ENCODE data around the gene C5AR1. TPM values are rescaled to one million over a fixed set of nuclear protein-coding genes. Genes with fewer than 3 reads are reported as not detected.

Gene C5AR1
- total RNA-seq, 1 experiment from 2014 or later = 6.2 TPM

DNA sequence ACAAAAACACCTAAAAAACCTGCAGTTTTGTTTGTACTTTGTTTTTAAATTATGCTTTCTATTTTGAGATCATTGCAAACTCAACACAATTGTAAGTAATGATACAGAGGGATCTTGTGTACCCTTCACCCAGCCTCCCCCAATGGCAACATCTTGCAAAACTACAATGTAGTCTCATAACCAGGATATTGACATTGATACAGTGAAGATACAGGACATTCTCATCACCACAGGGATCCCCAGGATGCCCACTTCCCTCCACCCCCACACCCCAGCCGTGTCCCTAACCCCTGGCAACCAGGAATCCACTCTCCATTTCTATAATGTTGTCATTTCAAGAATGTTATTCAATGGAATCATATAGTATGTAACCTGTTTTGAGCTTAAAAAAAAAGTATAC lies 12.0 kb downstream of the C5AR1 start:
- no peaks in the 10 kb centered on the region for H3K9me3 Mint-ChIP-seq (ENCODE audit: low read depth, unreplicated experiment)
- no peak for DNase-seq
- no peaks in the 10 kb centered on the region for H3K36me3 Mint-ChIP-seq (ENCODE audit: insufficient read depth, unreplicated experiment)
- no peak overlapping the region for H3K4me3 Mint-ChIP-seq (ENCODE audit: low read depth, unreplicated experiment)
- no TSS peak for BruUV-seq (replicated peaks)
- intact Hi-C loops (cut with micrococcal nuclease; ENCODE audit: unreplicated experiment) = no loop called here
- TF ChIP-seq, protein P1, sequence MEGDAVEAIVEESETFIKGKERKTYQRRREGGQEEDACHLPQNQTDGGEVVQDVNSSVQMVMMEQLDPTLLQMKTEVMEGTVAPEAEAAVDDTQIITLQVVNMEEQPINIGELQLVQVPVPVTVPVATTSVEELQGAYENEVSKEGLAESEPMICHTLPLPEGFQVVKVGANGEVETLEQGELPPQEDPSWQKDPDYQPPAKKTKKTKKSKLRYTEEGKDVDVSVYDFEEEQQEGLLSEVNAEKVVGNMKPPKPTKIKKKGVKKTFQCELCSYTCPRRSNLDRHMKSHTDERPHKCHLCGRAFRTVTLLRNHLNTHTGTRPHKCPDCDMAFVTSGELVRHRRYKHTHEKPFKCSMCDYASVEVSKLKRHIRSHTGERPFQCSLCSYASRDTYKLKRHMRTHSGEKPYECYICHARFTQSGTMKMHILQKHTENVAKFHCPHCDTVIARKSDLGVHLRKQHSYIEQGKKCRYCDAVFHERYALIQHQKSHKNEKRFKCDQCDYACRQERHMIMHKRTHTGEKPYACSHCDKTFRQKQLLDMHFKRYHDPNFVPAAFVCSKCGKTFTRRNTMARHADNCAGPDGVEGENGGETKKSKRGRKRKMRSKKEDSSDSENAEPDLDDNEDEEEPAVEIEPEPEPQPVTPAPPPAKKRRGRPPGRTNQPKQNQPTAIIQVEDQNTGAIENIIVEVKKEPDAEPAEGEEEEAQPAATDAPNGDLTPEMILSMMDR (IDR thresholded peaks at IDR 0.05; ENCODE audit: unreplicated experiment) = no peak
- H3K27ac Mint-ChIP-seq (ENCODE audit: unreplicated experiment) = no peak overlapping the region
- peaks cover 65% of the 10 kb centered on the region for H3K27me3 Mint-ChIP-seq (ENCODE audit: unreplicated experiment)
- CTCF ChIA-PET = no interaction called here
- peaks cover under 1% of the 10 kb centered on the region for H3K4me1 Mint-ChIP-seq (ENCODE audit: low read depth, unreplicated experiment)

DNA sequence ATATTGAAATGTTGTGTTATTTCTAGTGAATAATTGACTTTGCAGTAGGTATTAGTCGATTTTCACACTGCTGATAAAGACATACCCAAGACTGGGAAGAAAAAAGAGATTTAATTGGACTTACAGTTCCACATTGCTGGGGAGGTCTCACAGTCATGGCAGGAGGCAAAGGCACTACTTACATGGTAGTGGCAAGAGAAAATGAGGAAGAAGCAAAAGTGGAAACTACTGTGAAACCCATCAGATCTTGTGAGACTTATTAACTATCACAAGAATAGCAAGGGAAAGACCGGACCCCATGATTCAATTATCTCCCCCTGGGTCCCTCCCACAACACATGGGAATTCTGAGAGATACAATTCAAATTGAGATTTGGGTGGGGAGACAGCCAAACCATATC lies 12.4 kb downstream of the C5AR1 start:
- intact Hi-C loops (cut with micrococcal nuclease; ENCODE audit: unreplicated experiment) = no loop called here
- no peak for DNase-seq
- Mint-ChIP-seq H3K27me3 (ENCODE audit: unreplicated experiment) (peaks cover 65% of the 10 kb centered on the region), H3K4me1 (ENCODE audit: low read depth, unreplicated experiment) (no peaks in the 10 kb centered on the region), H3K9me3 (ENCODE audit: low read depth, unreplicated experiment) (no peaks in the 10 kb centered on the region), H3K36me3 (ENCODE audit: insufficient read depth, unreplicated experiment) (peaks cover under 1% of the 10 kb centered on the region), H3K4me3 (ENCODE audit: low read depth, unreplicated experiment) (no peak overlapping the region), H3K27ac (ENCODE audit: unreplicated experiment) (no peak overlapping the region)
- TF ChIP-seq, protein P1 (IDR thresholded peaks at IDR 0.05; ENCODE audit: unreplicated experiment) = no peak
- no TSS peak for BruUV-seq (replicated peaks)
- CTCF ChIA-PET = no interaction called here

DNA sequence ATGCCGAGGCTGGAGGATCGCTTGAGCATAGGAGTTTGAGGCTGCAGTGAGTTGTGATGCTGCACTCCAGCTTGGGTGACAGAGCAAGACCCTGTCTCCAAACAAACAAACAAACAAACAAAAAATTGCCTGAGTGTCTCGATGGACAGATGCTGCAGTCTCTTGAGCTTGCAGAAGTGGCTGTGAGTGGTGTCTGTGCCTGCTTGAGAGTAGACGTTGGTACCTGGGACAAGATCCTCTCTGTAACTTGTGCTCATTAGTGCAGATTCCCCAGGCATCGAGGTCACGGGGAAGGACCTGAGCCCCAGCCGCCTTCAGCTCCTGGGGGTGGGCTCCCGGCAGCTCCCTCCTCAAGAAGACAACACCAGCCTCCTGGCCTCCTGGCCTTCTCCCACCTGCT lies 13.7 kb downstream of the C5AR1 start:
- BruUV-seq (replicated peaks) = no TSS peak
- Mint-ChIP-seq H3K4me3 (ENCODE audit: low read depth, unreplicated experiment) (no peak overlapping the region), H3K9me3 (ENCODE audit: low read depth, unreplicated experiment) (no peaks in the 10 kb centered on the region), H3K27me3 (ENCODE audit: unreplicated experiment) (peaks cover 65% of the 10 kb centered on the region), H3K36me3 (ENCODE audit: insufficient read depth, unreplicated experiment) (peaks cover 8% of the 10 kb centered on the region), H3K4me1 (ENCODE audit: low read depth, unreplicated experiment) (no peaks in the 10 kb centered on the region), H3K27ac (ENCODE audit: unreplicated experiment) (no peak overlapping the region)
- no peak for DNase-seq
- intact Hi-C loops (cut with micrococcal nuclease; ENCODE audit: unreplicated experiment) = no loop called here
- CTCF ChIA-PET = no interaction called here
- TF ChIP-seq, protein P1 (IDR thresholded peaks at IDR 0.05; ENCODE audit: unreplicated experiment) = no peak

DNA sequence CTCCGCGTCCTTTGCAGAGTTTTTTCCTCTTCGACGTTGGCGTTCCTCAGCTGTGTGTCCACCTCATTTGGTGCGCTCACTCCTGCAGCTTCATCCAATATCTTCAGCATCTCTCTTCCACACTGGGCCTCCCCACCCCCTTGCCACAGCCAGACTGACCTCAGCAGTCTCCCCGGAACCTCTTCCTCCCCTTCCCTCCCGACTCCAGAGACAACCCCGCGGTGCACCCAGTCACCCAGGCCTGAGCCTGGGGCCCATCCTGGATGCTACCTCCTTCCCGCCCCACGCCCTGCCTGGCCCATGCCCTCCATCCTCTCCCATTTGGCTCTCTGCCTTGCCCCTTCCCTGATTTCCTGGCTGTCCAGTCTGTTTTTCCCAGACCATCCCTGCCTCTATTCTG lies 14.2 kb downstream of the C5AR1 start:
- BruUV-seq (replicated peaks) = no TSS peak
- H3K27ac Mint-ChIP-seq (ENCODE audit: unreplicated experiment) = no peak overlapping the region
- no peak overlapping the region for H3K4me3 Mint-ChIP-seq (ENCODE audit: low read depth, unreplicated experiment)
- H3K36me3 Mint-ChIP-seq (ENCODE audit: insufficient read depth, unreplicated experiment) = peaks cover 8% of the 10 kb centered on the region
- H3K27me3 Mint-ChIP-seq (ENCODE audit: unreplicated experiment) = peaks cover 65% of the 10 kb centered on the region
- DNase-seq = no peak
- no peaks in the 10 kb centered on the region for H3K4me1 Mint-ChIP-seq (ENCODE audit: low read depth, unreplicated experiment)
- CTCF ChIA-PET = no interaction called here
- intact Hi-C loops (cut with micrococcal nuclease; ENCODE audit: unreplicated experiment) = no loop called here
- TF ChIP-seq, protein P1 (IDR thresholded peaks at IDR 0.05; ENCODE audit: unreplicated experiment) = no peak
- no peaks in the 10 kb centered on the region for H3K9me3 Mint-ChIP-seq (ENCODE audit: low read depth, unreplicated experiment)

DNA sequence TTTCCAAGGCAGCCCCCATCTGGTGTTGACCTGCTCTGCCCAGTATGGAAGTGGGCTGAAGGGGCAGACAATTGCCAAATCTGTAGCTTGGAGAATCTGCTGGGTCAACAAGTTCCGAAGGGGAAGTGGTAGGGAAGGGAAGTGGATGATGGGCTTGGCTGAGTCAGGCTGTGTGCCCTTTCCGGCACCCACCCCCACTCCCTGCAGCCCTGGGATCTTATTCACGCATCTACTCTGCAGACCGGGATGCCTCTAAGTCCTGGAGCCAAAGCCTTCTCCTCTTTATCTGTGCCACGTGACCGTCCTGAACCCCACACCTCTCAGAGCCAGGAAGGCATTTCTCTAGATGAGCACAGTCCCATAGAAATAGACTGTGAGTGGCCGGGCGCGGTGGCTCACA lies 14.8 kb downstream of the C5AR1 start:
- H3K9me3 Mint-ChIP-seq (ENCODE audit: low read depth, unreplicated experiment) = no peaks in the 10 kb centered on the region
- TF ChIP-seq, protein P1 (IDR thresholded peaks at IDR 0.05; ENCODE audit: unreplicated experiment) = no peak
- CTCF ChIA-PET = no interaction called here

More for the DNA sequence above, 14.8 kb downstream of the C5AR1 start:
- Mint-ChIP-seq H3K27ac (ENCODE audit: unreplicated experiment) (no peak overlapping the region), H3K4me1 (ENCODE audit: low read depth, unreplicated experiment) (no peaks in the 10 kb centered on the region), H3K36me3 (ENCODE audit: insufficient read depth, unreplicated experiment) (peaks cover 8% of the 10 kb centered on the region), H3K27me3 (ENCODE audit: unreplicated experiment) (peaks cover 65% of the 10 kb centered on the region), H3K4me3 (ENCODE audit: low read depth, unreplicated experiment) (no peak overlapping the region)
- intact Hi-C loops (cut with micrococcal nuclease; ENCODE audit: unreplicated experiment) = no loop called here
- BruUV-seq (replicated peaks) = no TSS peak
- no peak for DNase-seq

All from Calu3 (cell line).